Skeletal muscle satellite cell (primary cell): ENCODE measurements around the gene AFF1.

ENCODE experiments used
- H3K27me3 ChIP-seq: 2 replicates; pipeline ENCODE4 v1.7.0; 2013; ENCODE audit warnings: low read length; ENCODE audit not compliant: control insufficient read depth, insufficient read depth
- H3K36me3 ChIP-seq: 2 replicates; pipeline ENCODE4 v1.7.0; 2013; ENCODE audit warnings: mild to moderate bottlenecking, control low read depth, low read length; ENCODE audit not compliant: insufficient read depth
- H3K4me1 ChIP-seq: 2 replicates; pipeline ENCODE4 v1.7.0; 2013; ENCODE audit warnings: low read length; ENCODE audit not compliant: control insufficient read depth, insufficient read depth
- H3K4me2 ChIP-seq: 2 replicates; pipeline ENCODE4 v1.7.0; 2013; ENCODE audit warnings: mild to moderate bottlenecking, low read length
- H3K4me3 ChIP-seq: 2 replicates; pipeline ENCODE4 v1.7.0; 2013; ENCODE audit warnings: low read length
- H3K9ac ChIP-seq: 2 replicates; pipeline ENCODE4 v1.7.0; 2013; ENCODE audit warnings: mild to moderate bottlenecking, low read depth, low read length, moderate library complexity
- H3K9me3 ChIP-seq: replicated peaks from 2 replicates; pipeline ENCODE4 v1.7.0; 2013; ENCODE audit warnings: mild to moderate bottlenecking, control low read depth, low read length

The AFF1 gene

DNA sequence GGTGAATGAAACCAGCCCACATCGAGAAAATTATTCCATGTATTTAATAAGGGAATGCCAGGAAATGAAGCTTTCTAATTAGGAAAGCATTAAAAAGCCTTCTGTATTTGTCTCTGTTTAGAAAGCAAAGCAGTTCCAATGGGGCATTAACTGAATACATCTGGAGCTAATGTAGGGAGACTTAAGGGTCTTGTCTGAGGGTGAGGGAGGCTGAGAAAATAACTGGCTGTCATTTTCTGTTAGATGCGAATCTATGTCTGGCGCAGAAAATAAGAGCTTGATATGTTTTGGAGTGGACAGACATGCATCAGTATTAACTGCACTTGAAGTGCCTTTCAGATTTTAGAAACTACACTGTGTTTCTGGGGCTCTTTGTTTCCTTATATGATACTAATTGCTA lies 174.3 kb downstream of the AFF1 start:
- no peaks in the 10 kb centered on the region for H3K36me3 ChIP-seq
- H3K4me3 ChIP-seq = no peak overlapping the region
- H3K4me1 ChIP-seq = peaks cover 24% of the 10 kb centered on the region
- no peak overlapping the region for H3K4me2 ChIP-seq
- H3K9me3 ChIP-seq = no peaks in the 10 kb centered on the region
- no peak overlapping the region for H3K9ac ChIP-seq
- no peaks in the 10 kb centered on the region for H3K27me3 ChIP-seq

DNA sequence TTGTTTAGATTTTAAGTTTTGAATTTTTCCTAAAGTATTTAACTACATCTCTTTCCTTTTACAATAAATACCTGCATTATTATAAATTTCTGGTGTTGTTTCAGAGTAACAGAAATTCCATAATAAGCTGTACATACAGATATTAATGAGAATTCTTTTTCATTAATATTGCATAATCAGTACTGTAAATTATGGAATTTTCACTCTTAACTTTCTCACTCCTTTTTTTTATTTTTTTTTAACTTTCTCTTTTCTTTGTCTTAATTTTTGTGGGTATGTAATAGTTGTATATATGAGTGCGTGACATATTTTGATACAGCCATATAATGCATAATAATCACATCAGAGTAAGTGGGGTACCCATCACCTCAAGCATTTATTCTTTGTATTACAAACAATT lies 175.1 kb downstream of the AFF1 start:
- Histone ChIP-seq H3K4me1 (peaks cover 18% of the 10 kb centered on the region), H3K4me2 (no peak overlapping the region), H3K36me3 (peaks cover 5% of the 10 kb centered on the region), H3K9me3 (no peaks in the 10 kb centered on the region), H3K27me3 (no peaks in the 10 kb centered on the region), H3K9ac (no peak overlapping the region), H3K4me3 (no peak overlapping the region)

DNA sequence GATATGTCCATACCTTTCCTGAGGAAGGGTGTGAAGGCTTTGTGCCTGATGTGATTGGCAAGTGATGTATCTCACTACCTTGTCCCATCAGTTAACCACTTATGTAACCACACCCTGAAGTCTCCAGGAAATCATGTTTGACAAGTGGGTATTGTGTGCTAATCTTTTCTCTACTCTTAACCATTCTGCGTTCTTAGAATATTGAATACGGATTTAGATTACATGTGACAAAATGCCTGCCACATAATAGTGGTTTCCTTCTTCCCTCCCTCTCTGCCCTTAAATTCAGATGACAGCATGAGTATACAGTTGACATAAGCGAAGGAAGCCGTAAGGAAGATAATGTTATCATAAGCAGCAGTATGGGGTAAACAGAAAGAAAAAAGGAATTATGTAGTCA lies 177.3 kb downstream of the AFF1 start:
- Histone ChIP-seq H3K9me3 (no peaks in the 10 kb centered on the region), H3K36me3 (peaks cover 10% of the 10 kb centered on the region), H3K4me1 (peaks cover 18% of the 10 kb centered on the region), H3K27me3 (no peaks in the 10 kb centered on the region), H3K4me3 (no peak overlapping the region), H3K9ac (no peak overlapping the region), H3K4me2 (no peak overlapping the region)

DNA sequence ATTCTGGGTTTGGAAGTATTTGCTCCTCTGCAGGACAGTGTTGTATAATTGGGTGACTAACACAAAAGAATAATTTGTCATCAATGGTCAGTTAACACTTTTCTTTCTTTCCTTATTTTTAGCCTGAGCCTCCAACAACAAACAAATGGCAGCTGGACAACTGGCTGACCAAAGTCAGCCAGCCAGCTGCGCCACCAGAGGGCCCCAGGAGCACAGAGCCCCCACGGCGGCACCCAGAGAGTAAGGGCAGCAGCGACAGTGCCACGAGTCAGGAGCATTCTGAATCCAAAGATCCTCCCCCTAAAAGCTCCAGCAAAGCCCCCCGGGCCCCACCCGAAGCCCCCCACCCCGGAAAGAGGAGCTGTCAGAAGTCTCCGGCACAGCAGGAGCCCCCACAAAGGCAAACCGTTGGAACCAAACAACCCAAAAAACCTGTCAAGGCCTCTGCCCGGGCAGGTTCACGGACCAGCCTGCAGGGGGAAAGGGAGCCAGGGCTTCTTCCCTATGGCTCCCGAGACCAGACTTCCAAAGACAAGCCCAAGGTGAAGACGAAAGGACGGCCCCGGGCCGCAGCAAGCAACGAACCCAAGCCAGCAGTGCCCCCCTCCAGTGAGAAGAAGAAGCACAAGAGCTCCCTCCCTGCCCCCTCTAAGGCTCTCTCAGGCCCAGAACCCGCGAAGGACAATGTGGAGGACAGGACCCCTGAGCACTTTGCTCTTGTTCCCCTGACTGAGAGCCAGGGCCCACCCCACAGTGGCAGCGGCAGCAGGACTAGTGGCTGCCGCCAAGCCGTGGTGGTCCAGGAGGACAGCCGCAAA lies 179.6 kb downstream of the AFF1 start:
- Histone ChIP-seq H3K9ac (no peak overlapping the region), H3K36me3 (peaks cover 10% of the 10 kb centered on the region), H3K9me3 (no peaks in the 10 kb centered on the region), H3K4me2 (no peak overlapping the region), H3K4me1 (peaks cover 3% of the 10 kb centered on the region), H3K27me3 (no peaks in the 10 kb centered on the region), H3K4me3 (no peak overlapping the region)

DNA sequence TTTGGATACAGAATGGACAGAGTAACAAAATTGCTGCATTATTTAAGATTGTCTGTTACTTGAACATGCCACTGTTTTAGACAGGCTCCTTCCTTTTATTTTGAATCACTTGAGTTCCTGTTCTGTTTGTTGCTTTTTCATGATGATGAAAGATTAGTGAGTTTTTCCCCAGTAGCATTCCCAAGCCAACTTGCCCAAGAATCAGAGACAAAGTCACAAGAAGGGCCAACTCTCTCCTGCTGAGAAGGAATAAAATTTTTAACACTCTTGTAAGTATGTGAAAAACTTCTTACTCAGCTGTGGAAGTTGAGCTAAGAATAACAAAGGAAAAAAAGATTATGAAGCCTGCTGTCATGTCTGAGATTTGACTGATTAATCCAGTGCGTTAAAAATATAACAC lies 181.4 kb downstream of the AFF1 start:
- no peak overlapping the region for H3K9ac ChIP-seq
- H3K36me3 ChIP-seq = peaks cover 10% of the 10 kb centered on the region
- H3K4me2 ChIP-seq = no peak overlapping the region
- no peak overlapping the region for H3K4me3 ChIP-seq
- no peaks in the 10 kb centered on the region for H3K27me3 ChIP-seq
- no peaks in the 10 kb centered on the region for H3K9me3 ChIP-seq
- H3K4me1 ChIP-seq = peaks cover 14% of the 10 kb centered on the region

DNA sequence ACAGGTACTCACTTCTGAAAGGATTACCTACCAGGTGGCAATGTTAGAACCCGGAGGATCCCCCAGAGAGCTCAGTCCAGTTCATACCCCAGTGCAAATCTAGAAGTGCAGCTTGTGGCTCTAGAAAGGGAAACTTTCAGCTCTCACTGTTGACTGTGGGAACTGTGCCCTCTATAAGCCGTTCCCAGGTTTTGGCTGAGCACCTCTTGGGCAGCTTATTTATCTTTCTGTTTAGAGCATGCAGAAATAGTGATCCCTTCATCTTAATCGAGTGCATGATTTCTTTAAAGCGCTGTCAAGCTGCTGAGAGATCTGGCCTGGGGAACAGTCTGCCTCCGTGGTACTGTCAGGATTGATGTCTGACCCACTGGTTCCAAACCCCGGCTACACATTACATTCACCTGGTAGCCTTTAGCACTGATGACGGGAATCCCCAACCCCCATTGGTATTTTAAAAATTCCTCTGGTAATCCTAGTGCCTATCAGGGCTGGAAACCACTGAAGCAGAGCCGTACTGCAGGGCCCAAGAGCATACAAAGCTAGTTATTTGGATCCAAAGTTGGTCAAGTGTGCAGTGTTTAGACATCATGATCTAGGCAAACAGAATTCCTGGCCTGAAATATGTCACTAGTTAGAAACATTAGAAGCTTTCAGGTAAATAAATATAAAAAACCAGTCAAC lies 182.4 kb downstream of the AFF1 start:
- peaks cover 22% of the 10 kb centered on the region for H3K4me1 ChIP-seq
- no peak overlapping the region for H3K4me3 ChIP-seq
- peaks cover 10% of the 10 kb centered on the region for H3K36me3 ChIP-seq
- no peaks in the 10 kb centered on the region for H3K9me3 ChIP-seq
- H3K27me3 ChIP-seq = no peaks in the 10 kb centered on the region
- H3K9ac ChIP-seq = no peak overlapping the region
- no peak overlapping the region for H3K4me2 ChIP-seq

DNA sequence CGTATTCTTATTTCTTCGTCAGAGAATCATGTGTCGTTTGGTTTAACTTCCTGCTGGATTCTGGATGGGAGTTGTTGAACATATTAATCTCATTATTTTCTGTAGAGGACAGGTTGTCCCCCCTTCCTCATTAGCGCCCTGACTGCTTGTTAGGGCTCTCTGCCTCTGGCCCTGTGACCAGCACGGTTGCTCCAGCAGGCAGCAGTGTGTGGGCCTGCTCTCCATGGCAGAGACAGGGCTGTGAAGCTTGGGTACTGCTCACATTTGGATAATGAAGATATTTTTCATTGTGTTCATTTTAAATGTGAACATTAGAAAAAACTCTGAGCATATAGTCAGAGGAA lies 182.9 kb downstream of the AFF1 start:
- peaks cover 22% of the 10 kb centered on the region for H3K4me1 ChIP-seq
- no peaks in the 10 kb centered on the region for H3K27me3 ChIP-seq
- H3K4me2 ChIP-seq = no peak overlapping the region
- H3K9ac ChIP-seq = no peak overlapping the region
- peaks cover 10% of the 10 kb centered on the region for H3K36me3 ChIP-seq
- H3K4me3 ChIP-seq = no peak overlapping the region
- no peaks in the 10 kb centered on the region for H3K9me3 ChIP-seq

DNA sequence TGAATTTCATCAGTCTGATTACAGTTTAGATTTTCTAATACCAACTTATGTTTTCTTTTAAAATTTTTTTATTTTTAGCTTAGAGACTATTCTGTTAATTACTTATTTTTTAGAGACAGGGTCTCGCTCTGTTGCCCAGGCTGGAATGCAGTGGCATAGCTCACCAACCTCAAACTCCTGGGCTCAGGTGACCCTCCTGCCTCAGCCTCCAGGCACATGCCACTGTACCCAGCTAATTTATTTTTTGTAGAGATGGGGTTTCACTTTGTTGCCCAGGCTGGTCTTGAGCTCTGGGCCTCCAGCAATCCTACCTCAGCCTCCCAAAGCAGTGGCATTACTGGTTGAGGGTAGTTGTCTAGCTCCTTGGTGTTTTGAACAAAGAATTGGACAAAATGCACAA lies 183.6 kb downstream of the AFF1 start:
- Histone ChIP-seq H3K27me3 (no peaks in the 10 kb centered on the region), H3K9me3 (no peaks in the 10 kb centered on the region), H3K4me1 (peaks cover 22% of the 10 kb centered on the region), H3K4me2 (no peak overlapping the region), H3K9ac (no peak overlapping the region), H3K36me3 (peaks cover 10% of the 10 kb centered on the region), H3K4me3 (no peak overlapping the region)

DNA sequence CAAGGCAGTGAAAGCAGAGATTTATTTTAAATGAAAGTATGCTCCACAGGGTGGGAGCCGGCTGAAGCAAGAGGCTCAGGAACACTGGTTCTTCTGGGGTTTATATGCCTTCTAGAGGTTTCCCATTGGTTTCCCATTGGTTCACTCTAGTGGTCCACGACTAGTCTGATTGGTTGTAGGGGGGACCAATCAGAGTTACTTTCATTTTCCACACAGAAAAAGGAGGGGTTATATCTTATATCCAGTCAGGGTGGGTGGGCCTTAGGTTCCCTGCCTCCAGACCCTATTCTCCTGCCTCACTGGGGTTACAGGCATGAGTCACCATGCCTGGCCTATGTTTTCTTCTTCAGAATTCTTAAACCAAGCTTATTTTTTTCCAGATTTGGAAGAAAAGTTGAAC lies 184.0 kb downstream of the AFF1 start:
- Histone ChIP-seq H3K27me3 (no peaks in the 10 kb centered on the region), H3K4me3 (no peak overlapping the region), H3K36me3 (peaks cover 10% of the 10 kb centered on the region), H3K4me2 (no peak overlapping the region), H3K9ac (no peak overlapping the region), H3K4me1 (peaks cover 22% of the 10 kb centered on the region), H3K9me3 (no peaks in the 10 kb centered on the region)

DNA sequence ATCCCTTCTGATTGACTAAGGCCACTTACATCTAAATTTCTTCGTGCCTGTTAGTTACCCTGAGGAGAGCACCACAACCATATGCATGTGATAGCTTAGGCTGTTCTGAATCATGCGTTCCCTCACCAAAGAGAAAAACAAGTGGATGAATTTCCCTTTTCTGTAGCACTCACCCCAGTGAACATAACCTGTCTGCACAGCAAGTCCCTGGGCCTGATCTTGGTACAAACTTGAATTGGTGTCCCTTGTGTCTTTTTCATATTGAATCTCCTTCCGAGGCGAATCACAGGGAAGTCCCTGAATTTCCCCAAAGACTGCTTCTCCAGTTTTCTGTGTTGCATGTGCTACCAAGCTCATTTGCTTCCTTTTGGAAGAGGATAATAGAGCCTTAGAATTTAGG lies 185.2 kb downstream of the AFF1 start:
- Histone ChIP-seq H3K36me3 (peaks cover 4% of the 10 kb centered on the region), H3K4me2 (no peak overlapping the region)

DNA sequence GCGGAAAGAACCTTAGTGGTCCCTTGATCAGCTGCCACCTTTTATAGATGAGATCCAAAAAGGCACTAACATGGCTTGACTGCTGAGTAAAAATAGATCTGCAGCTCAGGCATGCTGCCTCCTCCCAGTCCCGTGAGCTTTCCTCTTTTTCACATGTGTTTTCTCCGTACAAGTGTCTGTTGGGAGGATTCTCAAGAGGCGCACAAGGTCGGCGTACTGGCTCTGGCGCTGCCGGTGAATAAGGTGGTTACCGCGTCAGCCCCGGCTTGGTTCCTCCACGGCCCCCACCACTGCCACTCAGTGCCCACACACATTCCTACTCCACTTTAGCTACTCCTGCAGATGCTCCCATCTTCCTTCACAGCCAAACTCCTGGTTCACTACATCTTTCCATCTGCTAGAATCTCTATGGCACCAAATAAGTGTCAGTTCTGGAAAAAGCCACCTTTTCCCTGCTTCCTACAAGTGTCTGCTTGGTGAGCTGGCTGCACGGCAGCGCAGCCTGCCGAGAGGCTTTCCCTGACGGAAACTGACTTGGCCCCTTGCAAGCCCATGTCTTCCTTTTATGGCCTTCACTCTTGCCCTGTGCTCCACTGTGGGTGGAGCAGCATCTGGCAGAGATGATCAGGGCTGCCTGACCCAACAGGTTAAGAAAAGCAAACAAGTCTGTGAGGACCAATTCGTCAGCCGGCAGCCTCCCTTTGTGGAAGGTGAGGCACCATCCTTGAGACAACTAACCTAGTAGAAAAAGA lies 185.8 kb downstream of the AFF1 start:
- no peak overlapping the region for H3K4me3 ChIP-seq
- no peaks in the 10 kb centered on the region for H3K27me3 ChIP-seq
- H3K9ac ChIP-seq = no peak overlapping the region
- H3K4me2 ChIP-seq = no peak overlapping the region
- peaks cover 4% of the 10 kb centered on the region for H3K36me3 ChIP-seq
- H3K9me3 ChIP-seq = no peaks in the 10 kb centered on the region
- H3K4me1 ChIP-seq = peaks cover 22% of the 10 kb centered on the region

More for the DNA sequence above, 185.2 kb downstream of the AFF1 start:
- H3K9me3 ChIP-seq = no peaks in the 10 kb centered on the region
- peaks cover 22% of the 10 kb centered on the region for H3K4me1 ChIP-seq
- no peak overlapping the region for H3K4me3 ChIP-seq
- no peaks in the 10 kb centered on the region for H3K27me3 ChIP-seq
- H3K9ac ChIP-seq = no peak overlapping the region
